Common myeloid progenitor, CD34-positive (primary cell): ENCODE results near the gene DNAJB12.

Source experiments
- CTCF ChIA-PET: fragments of 350-600 bp; sonication (Branson Sonifier 250); formaldehyde crosslinking; loops from one replicate; lab custom pipeline; 2021; ENCODE audit warnings: antibody characterized with exemption; lab: Charles Lee
- POLR2A ChIA-PET: fragments of 350-600 bp; sonication (Branson Sonifier 250); formaldehyde crosslinking; loops from one replicate; lab custom pipeline; 2021; ENCODE audit warnings: antibody characterized with exemption; lab: Charles Lee
- DNase-seq, 3 donors: peaks; one replicate each; pipeline versions ENCODE4 v3.0.0 to v3.0.0-alpha.2; 2013
- H3K27ac ChIP-seq, 2 experiments: 1 replicate in 1 of 2; 2 replicates in 1 of 2; pipeline ENCODE4 v1.7.0; 2013; ENCODE audit warnings: inconsistent platforms in 2 of 2, low read length in 2 of 2, mild to moderate bottlenecking in 2 of 2, low read depth in 1 of 2, moderate library complexity in 1 of 2; ENCODE audit not compliant: severe bottlenecking in 2 of 2, insufficient read depth in 1 of 2, poor library complexity in 1 of 2
- H3K27me3 ChIP-seq, 5 experiments: replicated peaks in 2 of 5; 1 replicate in 3 of 5; 2 replicates in 2 of 5; pipeline versions ENCODE4 v1.6.1 to v1.7.0; 2013; ENCODE audit warnings: low read length in 4 of 5, mild to moderate bottlenecking in 2 of 5, moderate library complexity in 2 of 5, inconsistent platforms in 1 of 5; ENCODE audit not compliant: insufficient read depth in 5 of 5, control insufficient read depth in 4 of 5
- H3K36me3 ChIP-seq, 4 experiments: 1 replicate in 2 of 4; 2 replicates in 2 of 4; pipeline versions ENCODE4 v1.6.1 to v1.7.0; 2013; ENCODE audit warnings: low read length in 3 of 4, control low read depth in 1 of 4, mild to moderate bottlenecking in 1 of 4; ENCODE audit not compliant: control insufficient read depth in 4 of 4, insufficient read depth in 4 of 4
- H3K4me1 ChIP-seq, 4 experiments: 1 replicate in 3 of 4; 2 replicates in 1 of 4; pipeline versions ENCODE4 v1.6.1 to v1.7.1; 2013; ENCODE audit warnings: low read length in 3 of 4, mild to moderate bottlenecking in 3 of 4, control low read depth in 1 of 4, inconsistent platforms in 1 of 4, moderate library complexity in 1 of 4; ENCODE audit not compliant: control insufficient read depth in 4 of 4, insufficient read depth in 4 of 4; ENCODE audit errors: control extremely low read depth in 1 of 4
- H3K4me3 ChIP-seq, 7 experiments: 1 replicate in 4 of 7; 2 replicates in 3 of 7; pipeline versions ENCODE4 v1.5.1 to v1.7.0; 2013; ENCODE audit warnings: mild to moderate bottlenecking in 7 of 7, low read length in 6 of 7, moderate library complexity in 6 of 7, inconsistent platforms in 2 of 7, low read depth in 2 of 7, control low read depth in 1 of 7; ENCODE audit not compliant: insufficient read depth in 4 of 7, control insufficient read depth in 1 of 7; ENCODE audit errors: extremely low read depth in 1 of 7
- H3K9me3 ChIP-seq, 5 experiments: 1 replicate in 4 of 5; 2 replicates in 1 of 5; pipeline versions ENCODE4 v1.6.1 to v1.7.1; 2013; ENCODE audit warnings: low read length in 4 of 5, mild to moderate bottlenecking in 2 of 5, inconsistent platforms in 1 of 5, low read depth in 1 of 5, moderate library complexity in 1 of 5; ENCODE audit not compliant: control insufficient read depth in 4 of 5, insufficient read depth in 2 of 5; ENCODE audit errors: control extremely low read depth in 1 of 5
- WGBS: methylation state at CpG from one replicate; pipeline ENCODE4 v1.1.5; 2013; ENCODE audit not compliant: insufficient coverage; 5-methylcytosine and 5-hydroxymethylcytosine counted together

The DNAJB12 gene

GRCh38 chr10:72319416-72320254 is 35.1 kb downstream of the DNAJB12 start:
- 0% methylated on average over 53 of the region's 60 CpGs for WGBS
- H3K4me1 ChIP-seq, result peaks cover 22 to 94% (median 92%) of the 10 kb centered on the region in 4 experiments

GRCh38 chr10:72318418-72319262 is 36.1 kb downstream of the DNAJB12 start:
- 67% methylated on average over 9 of the region's 10 CpGs for WGBS
- Histone ChIP-seq H3K27me3 (no peaks in the 10 kb centered on the region), H3K4me1 (peaks cover 22 to 87% (median 83%) of the 10 kb centered on the region in 4 experiments), H3K9me3 (no peaks in the 10 kb centered on the region), H3K27ac (peak overlapping the region; percentile 58 to 94), H3K4me3 (peak overlapping the region in 5 of 7 experiments; percentile 25 to 71 (median 50)), H3K36me3 (no peaks in the 10 kb centered on the region)
- no peak for DNase-seq
- ChIA-PET CTCF (interaction anchor here (0.6 to 21.0 kb wide), 6 partner anchors 10 to 42 kb away, joined by 3 to 242 read pairs (median 30); partner anchors contain the start of gene DDIT4), POLR2A (interaction anchor here (0.7 to 4.7 kb wide), 6 partner anchors 10 to 58 kb away, joined by 3 to 29 read pairs (median 12); no protein-coding TSS in a partner anchor)

More at GRCh38 chr10:72319416-72320254, 35.1 kb downstream of the DNAJB12 start:
- peak; percentile 88 to 94 (median 93) for DNase-seq
- no peaks in the 10 kb centered on the region for H3K36me3 ChIP-seq
- H3K9me3 ChIP-seq, result no peaks in the 10 kb centered on the region
- H3K27me3 ChIP-seq, result no peaks in the 10 kb centered on the region
- peak overlapping the region in 5 of 7 experiments; percentile 40 to 71 (median 50) for H3K4me3 ChIP-seq
- POLR2A ChIA-PET, result interaction anchor here (0.6 to 4.7 kb wide), 9 partner anchors 9 to 99 kb away, joined by 4 to 29 read pairs (median 14); no protein-coding TSS in a partner anchor
- CTCF ChIA-PET, result interaction anchor here (1.1 to 21.0 kb wide), 9 partner anchors 9 to 99 kb away, joined by 3 to 242 read pairs (median 13); partner anchors contain the start of gene DDIT4
- H3K27ac ChIP-seq, result peak overlapping the region; percentile 78 to 94

- POLR2A ChIA-PET, result interaction anchor here (0.6 to 4.7 kb wide), 4 partner anchors 14 to 20 kb away, joined by 3 to 29 read pairs (median 4); no protein-coding TSS in a partner anchor
- no peak overlapping the region for H3K4me3 ChIP-seq
- WGBS, result 42% methylated on average over 10 of the region's 12 CpGs
- DNase-seq, result peak in 2 of 3 donors; percentile 78 to 81
- H3K27ac ChIP-seq, result no peak overlapping the region
- CTCF ChIA-PET, result interaction anchor here (0.9 to 21.0 kb wide), 9 partner anchors 8 to 41 kb away, joined by 3 to 242 read pairs (median 5); no protein-coding TSS in a partner anchor
- peaks cover 22 to 70% (median 65%) of the 10 kb centered on the region in 4 experiments for H3K4me1 ChIP-seq
- no peaks in the 10 kb centered on the region for H3K36me3 ChIP-seq
- H3K9me3 ChIP-seq, result no peaks in the 10 kb centered on the region
- no peaks in the 10 kb centered on the region for H3K27me3 ChIP-seq
Observed at GRCh38 chr10:72316748-72317435, 37.8 kb downstream of the DNAJB12 start.

- Histone ChIP-seq H3K36me3 (no peaks in the 10 kb centered on the region), H3K9me3 (no peaks in the 10 kb centered on the region), H3K27me3 (no peaks in the 10 kb centered on the region), H3K27ac (no peak overlapping the region), H3K4me1 (peaks cover 22 to 64% (median 62%) of the 10 kb centered on the region in 4 experiments), H3K4me3 (no peak overlapping the region)
- ChIA-PET CTCF (interaction anchor here (1.0 to 21.0 kb wide), 7 partner anchors 12 to 41 kb away, joined by 3 to 242 read pairs (median 5); no protein-coding TSS in a partner anchor), POLR2A (interaction anchor here (0.8 to 4.7 kb wide), 2 partner anchors 15 to 19 kb away, joined by 3 to 29 read pairs; no protein-coding TSS in a partner anchor)
- 51% methylated on average over 2 of the region's 3 CpGs for WGBS
- DNase-seq, result no peak
Observed at GRCh38 chr10:72316386-72316700, 38.4 kb downstream of the DNAJB12 start.

GRCh38 chr10:72315611-72316385 is 38.9 kb downstream of the DNAJB12 start:
- ChIA-PET POLR2A (interaction anchor here (0.8 to 4.7 kb wide), 2 partner anchors 16 to 19 kb away, joined by 3 to 29 read pairs; no protein-coding TSS in a partner anchor), CTCF (interaction anchor here (1.0 to 21.0 kb wide), 6 partner anchors 12 to 40 kb away, joined by 3 to 242 read pairs (median 6); no protein-coding TSS in a partner anchor)
- Histone ChIP-seq H3K4me1 (peaks cover 22 to 63% (median 60%) of the 10 kb centered on the region in 4 experiments), H3K9me3 (no peaks in the 10 kb centered on the region), H3K4me3 (no peak overlapping the region), H3K27me3 (no peaks in the 10 kb centered on the region), H3K36me3 (no peaks in the 10 kb centered on the region), H3K27ac (no peak overlapping the region)
- 67% methylated on average over 1 of the region's 2 CpGs for WGBS
- DNase-seq, result no peak
